Measurements from ENCODE around the gene CLEC18B.
"Not testable (repeated sequence)": the region's sequence is repeated elsewhere in the genome, so short reads cannot be mapped to it uniquely, and the experiment has no call there.

DNA sequence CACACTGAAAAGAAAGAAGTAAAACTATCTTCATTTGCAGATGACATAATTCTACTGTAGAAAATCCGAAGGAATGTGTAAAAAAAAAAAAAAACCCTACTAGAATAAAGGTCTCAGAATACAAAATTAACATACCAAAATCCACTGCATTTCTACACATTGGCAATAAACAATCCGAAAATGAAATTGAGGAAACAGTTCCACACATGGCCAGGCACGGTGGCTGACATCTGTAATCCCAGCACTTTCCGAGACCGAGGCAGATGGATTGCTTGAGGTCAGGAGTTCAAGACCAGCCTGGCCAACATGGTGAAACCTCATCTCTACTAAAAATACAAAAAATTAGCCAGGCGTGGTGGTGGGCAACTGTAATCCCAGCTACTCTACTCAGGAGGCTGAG, 4.5 kb upstream of the CLEC18B start:
- not testable (repeated sequence) for TF ChIP-seq POLR2A, POLR2AphosphoS5 (IDR thresholded peaks at IDR 0.05)
- TF ChIP-seq, protein P1, sequence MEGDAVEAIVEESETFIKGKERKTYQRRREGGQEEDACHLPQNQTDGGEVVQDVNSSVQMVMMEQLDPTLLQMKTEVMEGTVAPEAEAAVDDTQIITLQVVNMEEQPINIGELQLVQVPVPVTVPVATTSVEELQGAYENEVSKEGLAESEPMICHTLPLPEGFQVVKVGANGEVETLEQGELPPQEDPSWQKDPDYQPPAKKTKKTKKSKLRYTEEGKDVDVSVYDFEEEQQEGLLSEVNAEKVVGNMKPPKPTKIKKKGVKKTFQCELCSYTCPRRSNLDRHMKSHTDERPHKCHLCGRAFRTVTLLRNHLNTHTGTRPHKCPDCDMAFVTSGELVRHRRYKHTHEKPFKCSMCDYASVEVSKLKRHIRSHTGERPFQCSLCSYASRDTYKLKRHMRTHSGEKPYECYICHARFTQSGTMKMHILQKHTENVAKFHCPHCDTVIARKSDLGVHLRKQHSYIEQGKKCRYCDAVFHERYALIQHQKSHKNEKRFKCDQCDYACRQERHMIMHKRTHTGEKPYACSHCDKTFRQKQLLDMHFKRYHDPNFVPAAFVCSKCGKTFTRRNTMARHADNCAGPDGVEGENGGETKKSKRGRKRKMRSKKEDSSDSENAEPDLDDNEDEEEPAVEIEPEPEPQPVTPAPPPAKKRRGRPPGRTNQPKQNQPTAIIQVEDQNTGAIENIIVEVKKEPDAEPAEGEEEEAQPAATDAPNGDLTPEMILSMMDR (IDR thresholded peaks at IDR 0.05), result not testable (repeated sequence)

Measured in breast epithelium (tissue), 3 donors.